Measurements from ENCODE around the gene DHODH.
"Not testable (repeated sequence)": the region's sequence is repeated elsewhere in the genome, so short reads cannot be mapped to it uniquely, and the experiment has no call there.

Gene DHODH

GRCh38 chr16:72044296-72044695 lies 35.8 kb downstream of the DHODH start:
- Mint-ChIP-seq H3K27ac (ENCODE audit: low read depth) (no peak overlapping the region), H3K36me3 (ENCODE audit: insufficient read depth) (no peaks in the 10 kb centered on the region), H3K9me3 (peaks cover 5% of the 10 kb centered on the region), H3K27me3 (no peaks in the 10 kb centered on the region), H3K4me1 (no peaks in the 10 kb centered on the region), H3K4me3 (no peak overlapping the region)
- ATAC-seq (replicated peaks; ENCODE audit: extremely low read depth, poor library complexity, severe bottlenecking) (no peak), DNase-seq (ENCODE audit: low spot score in 2 of 2) (no peak)

DNA sequence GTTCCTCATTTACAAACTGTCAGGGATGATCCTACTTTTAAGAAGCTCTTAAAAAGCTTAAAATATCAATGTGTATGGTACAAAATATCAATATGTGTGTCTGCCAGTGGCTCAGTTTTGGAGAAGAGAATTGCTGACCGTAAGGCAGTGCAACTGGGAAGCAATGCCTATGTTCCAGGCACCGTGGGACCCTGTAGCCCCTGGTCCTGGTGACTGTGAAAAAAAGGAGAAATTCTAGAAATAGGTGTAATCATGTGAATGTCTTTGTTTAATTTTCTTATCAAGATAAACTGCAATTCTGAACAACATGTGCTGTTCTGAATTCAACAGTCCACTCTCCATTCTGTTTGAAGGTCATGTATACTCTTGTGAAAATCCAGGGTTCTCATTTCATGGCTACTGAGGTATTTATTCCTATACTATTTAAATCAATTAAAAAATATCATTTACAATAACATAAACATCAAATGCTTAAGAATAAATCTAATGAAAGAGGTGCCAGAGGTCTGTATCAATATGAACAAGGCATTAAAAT lies 36.3 kb downstream of the DHODH start:
- no peak overlapping the region for H3K27ac Mint-ChIP-seq (ENCODE audit: low read depth)
- ATAC-seq (replicated peaks; ENCODE audit: extremely low read depth, poor library complexity, severe bottlenecking) (no peak), DNase-seq (ENCODE audit: low spot score in 2 of 2) (no peak)
- H3K27me3 Mint-ChIP-seq, result no peaks in the 10 kb centered on the region
- H3K36me3 Mint-ChIP-seq (ENCODE audit: insufficient read depth), result no peaks in the 10 kb centered on the region
- H3K4me3 Mint-ChIP-seq, result no peak overlapping the region
- H3K4me1 Mint-ChIP-seq, result no peaks in the 10 kb centered on the region
- peaks cover 8% of the 10 kb centered on the region for H3K9me3 Mint-ChIP-seq

DNA sequence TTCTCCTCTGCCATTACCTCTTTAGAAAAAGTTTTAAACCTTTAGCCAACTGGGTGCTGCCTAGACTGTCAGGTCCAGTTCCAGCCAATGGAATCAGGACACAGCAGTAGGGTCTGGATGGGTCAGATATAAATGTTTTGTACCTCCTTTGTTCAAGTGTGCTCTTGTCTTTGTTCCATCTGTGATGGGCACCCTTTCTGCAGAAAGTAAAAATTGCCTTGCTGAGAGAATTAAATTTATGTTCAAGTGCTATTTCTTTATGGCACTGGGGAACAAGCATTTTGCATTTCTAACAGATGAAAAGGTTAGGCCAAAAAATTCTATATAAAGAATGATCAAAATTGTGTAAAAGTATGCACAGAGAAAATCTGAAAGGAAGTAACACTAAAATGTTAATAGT lies 40.6 kb downstream of the DHODH start:
- Mint-ChIP-seq H3K4me1 (no peaks in the 10 kb centered on the region), H3K27me3 (no peaks in the 10 kb centered on the region), H3K9me3 (peaks cover 6% of the 10 kb centered on the region), H3K4me3 (no peak overlapping the region), H3K36me3 (ENCODE audit: insufficient read depth) (no peaks in the 10 kb centered on the region), H3K27ac (ENCODE audit: low read depth) (no peak overlapping the region)
- ATAC-seq (replicated peaks; ENCODE audit: extremely low read depth, poor library complexity, severe bottlenecking) (no peak), DNase-seq (ENCODE audit: low spot score in 2 of 2) (no peak)

- H3K27ac Mint-ChIP-seq (ENCODE audit: low read depth), result no peak overlapping the region
- DNase-seq (ENCODE audit: low spot score in 2 of 2) (no peak), ATAC-seq (replicated peaks; ENCODE audit: extremely low read depth, poor library complexity, severe bottlenecking) (no peak)
- H3K4me3 Mint-ChIP-seq, result no peak overlapping the region
- no peaks in the 10 kb centered on the region for H3K36me3 Mint-ChIP-seq (ENCODE audit: insufficient read depth)
- no peaks in the 10 kb centered on the region for H3K27me3 Mint-ChIP-seq
- H3K4me1 Mint-ChIP-seq, result no peaks in the 10 kb centered on the region
- peaks cover 6% of the 10 kb centered on the region for H3K9me3 Mint-ChIP-seq
Measured at GRCh38 chr16:72050769-72051464, 42.4 kb downstream of the DHODH start.

DNA sequence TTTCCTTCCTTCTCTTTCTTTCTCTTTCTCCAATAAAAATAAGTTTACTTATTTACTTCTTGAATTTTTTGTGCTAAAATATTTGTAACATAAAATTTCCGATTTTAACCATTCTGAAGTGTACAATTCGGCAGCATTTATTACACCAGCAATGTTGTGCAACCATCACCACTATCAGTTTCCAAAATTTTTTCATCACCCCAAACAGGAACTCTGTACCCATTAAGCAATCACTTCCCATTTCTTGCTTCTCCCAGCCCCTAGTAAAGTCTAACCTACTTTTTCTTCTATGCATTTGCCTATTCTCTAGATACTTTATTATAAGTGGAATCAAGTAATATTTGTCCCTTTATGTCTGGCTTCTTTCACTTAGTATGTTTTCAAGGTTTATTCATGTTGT lies 43.3 kb downstream of the DHODH start:
- no peak for DNase-seq (ENCODE audit: low spot score in 2 of 2)
- Mint-ChIP-seq H3K27me3 (no peaks in the 10 kb centered on the region), H3K4me1 (no peaks in the 10 kb centered on the region), H3K36me3 (ENCODE audit: insufficient read depth) (no peaks in the 10 kb centered on the region), H3K9me3 (peaks cover 6% of the 10 kb centered on the region), H3K4me3 (no peak overlapping the region), H3K27ac (ENCODE audit: low read depth) (no peak overlapping the region)
- no peak for ATAC-seq (replicated peaks; ENCODE audit: extremely low read depth, poor library complexity, severe bottlenecking)

GRCh38 chr16:72054254-72054847 lies 45.8 kb downstream of the DHODH start, which contains the start of gene HP:
HP (plus strand) TSS chr16:72054505; CDS start chr16:72054653, 148 bp downstream.
- H3K4me3 Mint-ChIP-seq; H3K27ac Mint-ChIP-seq (ENCODE audit: low read depth): not testable (repeated sequence)

GRCh38 chr16:72055911-72056310 lies 47.4 kb downstream of the DHODH start:
- H3K4me3 Mint-ChIP-seq, result no peak overlapping the region

More at GRCh38 chr16:72054254-72054847, 45.8 kb downstream of the DHODH start, which contains the start of gene HP:
- not testable (repeated sequence) for ATAC-seq (replicated peaks; ENCODE audit: extremely low read depth, poor library complexity, severe bottlenecking); H3K4me1 Mint-ChIP-seq; H3K36me3 Mint-ChIP-seq (ENCODE audit: insufficient read depth); H3K27me3 Mint-ChIP-seq; H3K9me3 Mint-ChIP-seq; DNase-seq (ENCODE audit: low spot score in 2 of 2)

DNA sequence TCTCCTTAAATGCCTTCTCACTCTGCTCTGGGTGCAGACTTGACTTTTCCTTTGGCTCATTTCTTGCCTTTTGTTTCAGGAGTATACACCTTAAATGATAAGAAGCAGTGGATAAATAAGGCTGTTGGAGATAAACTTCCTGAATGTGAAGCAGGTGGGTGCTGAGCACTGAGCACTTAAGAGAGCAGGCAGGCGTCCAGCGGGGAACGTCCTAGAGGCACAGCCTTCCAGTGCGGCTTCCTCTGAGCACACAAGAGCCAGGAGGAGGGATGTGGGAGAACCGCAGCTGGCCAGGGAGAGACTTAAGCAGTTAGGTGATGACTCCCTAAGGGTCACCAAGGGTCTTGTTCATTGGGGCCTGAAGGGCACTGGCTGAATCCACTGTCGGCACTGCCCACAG lies 48.8 kb downstream of the DHODH start:
- H3K36me3 Mint-ChIP-seq (ENCODE audit: insufficient read depth); H3K4me3 Mint-ChIP-seq; DNase-seq (ENCODE audit: low spot score in 2 of 2); H3K27ac Mint-ChIP-seq (ENCODE audit: low read depth); H3K9me3 Mint-ChIP-seq; H3K27me3 Mint-ChIP-seq; H3K4me1 Mint-ChIP-seq; ATAC-seq (replicated peaks; ENCODE audit: extremely low read depth, poor library complexity, severe bottlenecking): not testable (repeated sequence)

More at GRCh38 chr16:72055911-72056310, 47.4 kb downstream of the DHODH start:
- H3K36me3 Mint-ChIP-seq (ENCODE audit: insufficient read depth), result no peaks in the 10 kb centered on the region
- ATAC-seq (replicated peaks; ENCODE audit: extremely low read depth, poor library complexity, severe bottlenecking) (no peak), DNase-seq (ENCODE audit: low spot score in 2 of 2) (no peak)
- H3K27me3 Mint-ChIP-seq, result no peaks in the 10 kb centered on the region
- H3K27ac Mint-ChIP-seq (ENCODE audit: low read depth), result no peak overlapping the region
- no peaks in the 10 kb centered on the region for H3K4me1 Mint-ChIP-seq
- no peaks in the 10 kb centered on the region for H3K9me3 Mint-ChIP-seq

- not testable (repeated sequence) for ATAC-seq (replicated peaks; ENCODE audit: extremely low read depth, poor library complexity, severe bottlenecking); H3K4me3 Mint-ChIP-seq; H3K27ac Mint-ChIP-seq (ENCODE audit: low read depth); H3K27me3 Mint-ChIP-seq; H3K4me1 Mint-ChIP-seq; H3K36me3 Mint-ChIP-seq (ENCODE audit: insufficient read depth); DNase-seq (ENCODE audit: low spot score in 2 of 2); H3K9me3 Mint-ChIP-seq
Measured at GRCh38 chr16:72059060-72059459, 50.5 kb downstream of the DHODH start.

DNA sequence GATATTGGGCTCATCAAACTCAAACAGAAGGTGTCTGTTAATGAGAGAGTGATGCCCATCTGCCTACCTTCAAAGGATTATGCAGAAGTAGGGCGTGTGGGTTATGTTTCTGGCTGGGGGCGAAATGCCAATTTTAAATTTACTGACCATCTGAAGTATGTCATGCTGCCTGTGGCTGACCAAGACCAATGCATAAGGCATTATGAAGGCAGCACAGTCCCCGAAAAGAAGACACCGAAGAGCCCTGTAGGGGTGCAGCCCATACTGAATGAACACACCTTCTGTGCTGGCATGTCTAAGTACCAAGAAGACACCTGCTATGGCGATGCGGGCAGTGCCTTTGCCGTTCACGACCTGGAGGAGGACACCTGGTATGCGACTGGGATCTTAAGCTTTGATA lies 51.9 kb downstream of the DHODH start:
- Mint-ChIP-seq H3K27me3 (no peaks in the 10 kb centered on the region), H3K4me1 (no peaks in the 10 kb centered on the region), H3K4me3 (no peak overlapping the region), H3K9me3 (no peaks in the 10 kb centered on the region), H3K36me3 (ENCODE audit: insufficient read depth) (peaks cover 2% of the 10 kb centered on the region), H3K27ac (ENCODE audit: low read depth) (no peak overlapping the region)
- no peak for ATAC-seq (replicated peaks; ENCODE audit: extremely low read depth, poor library complexity, severe bottlenecking)
- no peak for DNase-seq (ENCODE audit: low spot score in 2 of 2)

GRCh38 chr16:72061564-72061963 lies 53.0 kb downstream of the DHODH start:
- no peaks in the 10 kb centered on the region for H3K9me3 Mint-ChIP-seq
- H3K4me3 Mint-ChIP-seq, result no peak overlapping the region
- H3K27ac Mint-ChIP-seq (ENCODE audit: low read depth), result no peak overlapping the region
- DNase-seq (ENCODE audit: low spot score in 2 of 2), result no peak
- ATAC-seq (replicated peaks; ENCODE audit: extremely low read depth, poor library complexity, severe bottlenecking), result no peak
- H3K36me3 Mint-ChIP-seq (ENCODE audit: insufficient read depth), result peaks cover 2% of the 10 kb centered on the region
- no peaks in the 10 kb centered on the region for H3K4me1 Mint-ChIP-seq
- no peaks in the 10 kb centered on the region for H3K27me3 Mint-ChIP-seq

GRCh38 chr16:72064361-72064894 lies 55.9 kb downstream of the DHODH start:
- H3K4me3 Mint-ChIP-seq, result no peak overlapping the region
- no peak overlapping the region for H3K27ac Mint-ChIP-seq (ENCODE audit: low read depth)
- no peaks in the 10 kb centered on the region for H3K27me3 Mint-ChIP-seq
- no peaks in the 10 kb centered on the region for H3K9me3 Mint-ChIP-seq
- peaks cover 2% of the 10 kb centered on the region for H3K36me3 Mint-ChIP-seq (ENCODE audit: insufficient read depth)
- no peaks in the 10 kb centered on the region for H3K4me1 Mint-ChIP-seq
- DNase-seq (ENCODE audit: low spot score in 2 of 2) (no peak), ATAC-seq (replicated peaks; ENCODE audit: extremely low read depth, poor library complexity, severe bottlenecking) (no peak)

- DNase-seq (ENCODE audit: low spot score in 2 of 2) (no peak), ATAC-seq (replicated peaks; ENCODE audit: extremely low read depth, poor library complexity, severe bottlenecking) (no peak)
- Mint-ChIP-seq H3K4me3 (no peak overlapping the region), H3K36me3 (ENCODE audit: insufficient read depth) (peaks cover 2% of the 10 kb centered on the region), H3K9me3 (no peaks in the 10 kb centered on the region), H3K4me1 (no peaks in the 10 kb centered on the region), H3K27ac (ENCODE audit: low read depth) (no peak overlapping the region), H3K27me3 (no peaks in the 10 kb centered on the region)
Measured at GRCh38 chr16:72066747-72067146, 58.2 kb downstream of the DHODH start.

Data from central memory CD8-positive, alpha-beta T cell (primary cell).